ENCODE results near the gene BEST3. TPM values are rescaled to one million over a fixed set of nuclear protein-coding genes. Genes with fewer than 3 reads are reported as not detected.

BEST3 gene
- polyA plus RNA-seq, 4 donors: 0.19 to 0.60 TPM; not detected in 2

GRCh38 chr12:69720750-69721149, 21.6 kb upstream of the BEST3 start:
- WGBS, 3 donors: 41 to 64% (median 52%) methylated on average over 3 of the region's 3 CpGs
- no peak for FAIRE-seq
- Histone ChIP-seq H3K9me3 (ENCODE audit: control insufficient read depth in 2 of 2, insufficient read depth in 1 of 2, low read depth in 1 of 2, low read length in 1 of 2) (no peaks in the 10 kb centered on the region), H3K27me3 (ENCODE audit: control insufficient read depth in 3 of 3, insufficient read depth in 3 of 3, low read length in 3 of 3) (no peaks in the 10 kb centered on the region), H3K27ac (ENCODE audit: low read depth in 1 of 3, low read length in 2 of 3) (no peak overlapping the region), H3K4me1 (ENCODE audit: control insufficient read depth in 3 of 3, insufficient read depth in 2 of 3, low read depth in 1 of 3, low read length in 2 of 3) (peaks cover 2 to 12% (median 3%) of the 10 kb centered on the region in 3 donors), H3K36me3 (ENCODE audit: control insufficient read depth in 3 of 3, insufficient read depth in 2 of 3, low read depth in 1 of 3, low read length in 3 of 3) (no peaks in the 10 kb centered on the region), H3K4me3 (ENCODE audit: low read depth in 1 of 3, low read length in 3 of 3) (no peak overlapping the region)
- DNase-seq: peak; percentile 65 to 72

DNA sequence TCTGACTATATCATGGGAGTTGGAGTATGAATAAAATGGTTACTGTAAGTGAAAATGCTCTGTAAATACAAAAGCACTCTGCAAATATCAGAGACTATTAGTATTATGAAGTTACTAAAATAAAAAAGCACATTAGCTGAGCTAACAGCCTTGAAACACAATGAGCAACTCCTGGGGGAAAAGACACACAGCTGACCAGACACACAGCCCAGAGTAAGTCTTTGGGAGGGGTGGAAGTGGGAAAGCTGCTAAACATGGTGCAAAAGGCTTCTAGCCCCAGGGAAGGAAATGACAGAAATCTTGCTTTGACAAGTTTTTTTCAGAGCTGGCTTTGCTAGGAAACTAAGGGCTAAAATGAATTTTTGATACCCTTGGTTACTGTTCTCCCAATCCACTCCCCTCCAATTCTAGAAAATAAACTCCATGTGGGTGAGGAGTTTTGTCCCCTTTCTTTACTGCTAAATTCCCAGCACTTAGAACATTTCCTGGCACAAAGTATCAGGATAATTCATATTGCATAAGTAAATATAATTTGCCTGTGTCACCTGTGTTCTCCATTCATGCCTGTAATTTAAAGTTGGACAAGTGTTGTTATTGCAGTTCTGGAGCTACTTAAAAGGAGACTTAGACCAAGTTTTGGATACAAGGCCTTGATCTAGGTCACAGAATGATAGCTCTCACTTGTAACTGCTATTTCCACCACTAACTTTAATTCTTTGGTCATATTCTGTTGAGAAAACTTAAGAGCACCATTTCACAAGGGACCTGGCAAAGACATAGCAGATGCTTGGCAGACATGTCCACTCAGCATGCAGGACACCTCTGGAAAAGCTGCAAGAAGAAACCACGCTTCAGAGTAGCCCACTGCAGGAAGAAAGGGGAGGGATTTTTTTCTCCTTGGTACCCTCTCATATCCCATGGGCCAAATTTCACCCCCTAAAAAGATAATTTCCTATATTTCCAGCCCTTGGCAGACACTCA, 20.5 kb upstream of the BEST3 start:
- Histone ChIP-seq H3K27me3 (ENCODE audit: control insufficient read depth in 3 of 3, insufficient read depth in 3 of 3, low read length in 3 of 3) (no peaks in the 10 kb centered on the region), H3K36me3 (ENCODE audit: control insufficient read depth in 3 of 3, insufficient read depth in 2 of 3, low read depth in 1 of 3, low read length in 3 of 3) (no peaks in the 10 kb centered on the region), H3K27ac (ENCODE audit: low read depth in 1 of 3, low read length in 2 of 3) (no peak overlapping the region), H3K4me1 (ENCODE audit: control insufficient read depth in 3 of 3, insufficient read depth in 2 of 3, low read depth in 1 of 3, low read length in 2 of 3) (peaks cover 2 to 12% (median 3%) of the 10 kb centered on the region in 3 donors), H3K4me3 (ENCODE audit: low read depth in 1 of 3, low read length in 3 of 3) (no peak overlapping the region), H3K9me3 (ENCODE audit: control insufficient read depth in 2 of 2, insufficient read depth in 1 of 2, low read depth in 1 of 2, low read length in 1 of 2) (no peaks in the 10 kb centered on the region)
- FAIRE-seq: no peak
- 50 to 79% (median 67%) methylated on average over 1 of the region's 1 CpG for WGBS, 3 donors
- no peak for DNase-seq

- H3K27me3 ChIP-seq (ENCODE audit: control insufficient read depth in 3 of 3, insufficient read depth in 3 of 3, low read length in 3 of 3): peaks cover 0 to 3% (median 0%) of the 10 kb centered on the region in 3 donors
- FAIRE-seq (no peak), DNase-seq (no peak)
- H3K27ac ChIP-seq (ENCODE audit: low read depth in 1 of 3, low read length in 2 of 3): no peak overlapping the region
- peaks cover 0 to 4% (median 0%) of the 10 kb centered on the region in 3 donors for H3K4me1 ChIP-seq (ENCODE audit: control insufficient read depth in 3 of 3, insufficient read depth in 2 of 3, low read depth in 1 of 3, low read length in 2 of 3)
- H3K9me3 ChIP-seq (ENCODE audit: control insufficient read depth in 2 of 2, insufficient read depth in 1 of 2, low read depth in 1 of 2, low read length in 1 of 2): no peaks in the 10 kb centered on the region
- 77 to 78% (median 77%) methylated on average over 3 of the region's 3 CpGs for WGBS, 3 donors
- no peak overlapping the region for H3K4me3 ChIP-seq (ENCODE audit: low read depth in 1 of 3, low read length in 3 of 3)
- H3K36me3 ChIP-seq (ENCODE audit: control insufficient read depth in 3 of 3, insufficient read depth in 2 of 3, low read depth in 1 of 3, low read length in 3 of 3): no peaks in the 10 kb centered on the region
These were observed 15.4 kb upstream of the BEST3 start for GRCh38 chr12:69714542-69714941.

- no peak for DNase-seq
- no peaks in the 10 kb centered on the region for H3K36me3 ChIP-seq (ENCODE audit: control insufficient read depth in 3 of 3, insufficient read depth in 2 of 3, low read depth in 1 of 3, low read length in 3 of 3)
- no peak for FAIRE-seq
- no peak overlapping the region for H3K27ac ChIP-seq (ENCODE audit: low read depth in 1 of 3, low read length in 2 of 3)
- H3K27me3 ChIP-seq (ENCODE audit: control insufficient read depth in 3 of 3, insufficient read depth in 3 of 3, low read length in 3 of 3): peaks cover 0 to 3% (median 0%) of the 10 kb centered on the region in 3 donors
- H3K9me3 ChIP-seq (ENCODE audit: control insufficient read depth in 2 of 2, insufficient read depth in 1 of 2, low read depth in 1 of 2, low read length in 1 of 2): no peaks in the 10 kb centered on the region
- 96 to 100% (median 98%) methylated on average over 2 of the region's 2 CpGs for WGBS, 3 donors
- H3K4me3 ChIP-seq (ENCODE audit: low read depth in 1 of 3, low read length in 3 of 3): no peak overlapping the region
- H3K4me1 ChIP-seq (ENCODE audit: control insufficient read depth in 3 of 3, insufficient read depth in 2 of 3, low read depth in 1 of 3, low read length in 2 of 3): no peaks in the 10 kb centered on the region
These were observed 13.7 kb upstream of the BEST3 start for GRCh38 chr12:69712826-69713225.

GRCh38 chr12:69708649-69709048, 9.5 kb upstream of the BEST3 start:
- FAIRE-seq (no peak), DNase-seq (no peak)
- Histone ChIP-seq H3K4me1 (ENCODE audit: control insufficient read depth in 3 of 3, insufficient read depth in 2 of 3, low read depth in 1 of 3, low read length in 2 of 3) (no peaks in the 10 kb centered on the region), H3K27ac (ENCODE audit: low read depth in 1 of 3, low read length in 2 of 3) (no peak overlapping the region), H3K4me3 (ENCODE audit: low read depth in 1 of 3, low read length in 3 of 3) (no peak overlapping the region), H3K9me3 (ENCODE audit: control insufficient read depth in 2 of 2, insufficient read depth in 1 of 2, low read depth in 1 of 2, low read length in 1 of 2) (no peaks in the 10 kb centered on the region), H3K36me3 (ENCODE audit: control insufficient read depth in 3 of 3, insufficient read depth in 2 of 3, low read depth in 1 of 3, low read length in 3 of 3) (no peaks in the 10 kb centered on the region), H3K27me3 (ENCODE audit: control insufficient read depth in 3 of 3, insufficient read depth in 3 of 3, low read length in 3 of 3) (peaks cover 0 to 3% (median 0%) of the 10 kb centered on the region in 3 donors)
- 89 to 91% (median 89%) methylated on average over 3 of the region's 3 CpGs for WGBS, 3 donors

GRCh38 chr12:69704357-69704756, 5.3 kb upstream of the BEST3 start:
- 0% methylated on average over 1 of the region's 1 CpG for WGBS, 3 donors
- no peak overlapping the region for H3K4me3 ChIP-seq (ENCODE audit: low read depth in 1 of 3, low read length in 3 of 3)
- DNase-seq (no peak), FAIRE-seq (no peak)
- H3K27ac ChIP-seq (ENCODE audit: low read depth in 1 of 3, low read length in 2 of 3): no peak overlapping the region
- H3K9me3 ChIP-seq (ENCODE audit: control insufficient read depth in 2 of 2, insufficient read depth in 1 of 2, low read depth in 1 of 2, low read length in 1 of 2): no peaks in the 10 kb centered on the region
- H3K36me3 ChIP-seq (ENCODE audit: control insufficient read depth in 3 of 3, insufficient read depth in 2 of 3, low read depth in 1 of 3, low read length in 3 of 3): no peaks in the 10 kb centered on the region
- H3K4me1 ChIP-seq (ENCODE audit: control insufficient read depth in 3 of 3, insufficient read depth in 2 of 3, low read depth in 1 of 3, low read length in 2 of 3): no peaks in the 10 kb centered on the region
- H3K27me3 ChIP-seq (ENCODE audit: control insufficient read depth in 3 of 3, insufficient read depth in 3 of 3, low read length in 3 of 3): no peaks in the 10 kb centered on the region

GRCh38 chr12:69703146-69703642, 4.1 kb upstream of the BEST3 start:
- Histone ChIP-seq H3K9me3 (ENCODE audit: control insufficient read depth in 2 of 2, insufficient read depth in 1 of 2, low read depth in 1 of 2, low read length in 1 of 2) (no peaks in the 10 kb centered on the region), H3K4me3 (ENCODE audit: low read depth in 1 of 3, low read length in 3 of 3) (no peak overlapping the region), H3K27ac (ENCODE audit: low read depth in 1 of 3, low read length in 2 of 3) (no peak overlapping the region), H3K36me3 (ENCODE audit: control insufficient read depth in 3 of 3, insufficient read depth in 2 of 3, low read depth in 1 of 3, low read length in 3 of 3) (no peaks in the 10 kb centered on the region), H3K4me1 (ENCODE audit: control insufficient read depth in 3 of 3, insufficient read depth in 2 of 3, low read depth in 1 of 3, low read length in 2 of 3) (no peaks in the 10 kb centered on the region), H3K27me3 (ENCODE audit: control insufficient read depth in 3 of 3, insufficient read depth in 3 of 3, low read length in 3 of 3) (no peaks in the 10 kb centered on the region)
- DNase-seq (no peak), FAIRE-seq (no peak)
- 50 to 92% (median 91%) methylated on average over 1 of the region's 1 CpG for WGBS, 3 donors

DNA sequence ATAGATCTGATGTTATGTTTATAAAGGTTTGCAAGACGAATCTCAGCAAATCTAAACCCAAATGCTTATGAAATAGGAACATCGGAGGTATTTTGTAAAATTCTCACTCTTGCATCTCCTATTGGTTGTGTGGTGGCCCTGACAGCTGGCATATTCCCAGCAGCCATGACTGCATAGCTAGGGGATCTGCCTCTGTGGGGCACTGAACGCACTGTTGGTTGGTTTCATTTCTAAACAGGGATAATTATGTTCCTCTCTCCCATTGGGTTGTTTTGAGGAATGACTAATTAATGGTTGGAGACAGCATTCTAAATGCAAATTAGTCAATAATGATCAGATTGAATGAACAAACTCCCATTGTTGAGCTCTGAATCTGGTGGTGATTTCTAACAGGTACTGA, 2.7 kb upstream of the BEST3 start:
- WGBS, 3 donors: 85 to 86% (median 85%) methylated on average over 3 of the region's 3 CpGs
- no peak for DNase-seq
- no peaks in the 10 kb centered on the region for H3K9me3 ChIP-seq (ENCODE audit: control insufficient read depth in 2 of 2, insufficient read depth in 1 of 2, low read depth in 1 of 2, low read length in 1 of 2)
- H3K27me3 ChIP-seq (ENCODE audit: control insufficient read depth in 3 of 3, insufficient read depth in 3 of 3, low read length in 3 of 3): no peaks in the 10 kb centered on the region
- no peak for FAIRE-seq
- no peak overlapping the region for H3K4me3 ChIP-seq (ENCODE audit: low read depth in 1 of 3, low read length in 3 of 3)
- H3K4me1 ChIP-seq (ENCODE audit: control insufficient read depth in 3 of 3, insufficient read depth in 2 of 3, low read depth in 1 of 3, low read length in 2 of 3): no peaks in the 10 kb centered on the region
- no peak overlapping the region for H3K27ac ChIP-seq (ENCODE audit: low read depth in 1 of 3, low read length in 2 of 3)
- H3K36me3 ChIP-seq (ENCODE audit: control insufficient read depth in 3 of 3, insufficient read depth in 2 of 3, low read depth in 1 of 3, low read length in 3 of 3): no peaks in the 10 kb centered on the region
